ENCODE measurements around the gene DNAJC13. TPM values are rescaled to one million over a fixed set of nuclear protein-coding genes. Genes with fewer than 3 reads are reported as not detected.

The DNAJC13 gene
- total RNA-seq, 1 donor from 2014 or later: 45.0 TPM

GRCh38 chr3:132530624-132531023 lies 113.3 kb downstream of the DNAJC13 start:
- DNase-seq (no peak), ATAC-seq (peak; percentile 46 to 47)
- H3K9me3 ChIP-seq: no peaks in the 10 kb centered on the region
- no peaks in the 10 kb centered on the region for H3K27me3 ChIP-seq (ENCODE audit: low read depth)
- intact Hi-C loops (cut with DNase I): no loop called here
- H3K36me3 ChIP-seq: peaks cover 100% of the 10 kb centered on the region
- TF ChIP-seq CTCF (IDR thresholded peaks at IDR 0.05): no peak
- no peaks in the 10 kb centered on the region for H3K4me1 ChIP-seq
- no peak overlapping the region for H3K4me3 ChIP-seq
- H3K27ac ChIP-seq: no peak overlapping the region

GRCh38 chr3:132535575-132536441 lies 118.5 kb downstream of the DNAJC13 start:
- Histone ChIP-seq H3K36me3 (peaks cover 91% of the 10 kb centered on the region), H3K4me1 (no peaks in the 10 kb centered on the region), H3K27me3 (ENCODE audit: low read depth) (no peaks in the 10 kb centered on the region), H3K27ac (no peak overlapping the region), H3K9me3 (no peaks in the 10 kb centered on the region), H3K4me3 (no peak overlapping the region)
- DNase-seq: no peak
- peak; percentile 68 for TF ChIP-seq CTCF (IDR thresholded peaks at IDR 0.05)
- intact Hi-C loops (cut with DNase I): no loop called here
- ATAC-seq: peak; percentile 71 to 86

- H3K27ac ChIP-seq: no peak overlapping the region
- intact Hi-C loops (cut with DNase I): no loop called here
- no peak overlapping the region for H3K4me3 ChIP-seq
- ATAC-seq (no peak), DNase-seq (no peak)
- H3K27me3 ChIP-seq (ENCODE audit: low read depth): no peaks in the 10 kb centered on the region
- TF ChIP-seq CTCF (IDR thresholded peaks at IDR 0.05): no peak
- H3K9me3 ChIP-seq: no peaks in the 10 kb centered on the region
- no peaks in the 10 kb centered on the region for H3K4me1 ChIP-seq
- H3K36me3 ChIP-seq: peaks cover 85% of the 10 kb centered on the region
These were observed 119.3 kb downstream of the DNAJC13 start for GRCh38 chr3:132536442-132537153.

- intact Hi-C loops (cut with DNase I): no loop called here
- H3K27me3 ChIP-seq (ENCODE audit: low read depth): no peaks in the 10 kb centered on the region
- H3K4me3 ChIP-seq: no peak overlapping the region
- no peaks in the 10 kb centered on the region for H3K4me1 ChIP-seq
- no peak for TF ChIP-seq CTCF (IDR thresholded peaks at IDR 0.05)
- no peak for DNase-seq
- no peak overlapping the region for H3K27ac ChIP-seq
- H3K9me3 ChIP-seq: no peaks in the 10 kb centered on the region
- ATAC-seq: no peak
- H3K36me3 ChIP-seq: peaks cover 78% of the 10 kb centered on the region
These were observed 120.0 kb downstream of the DNAJC13 start for GRCh38 chr3:132537297-132537696.

- H3K9me3 ChIP-seq: no peaks in the 10 kb centered on the region
- H3K36me3 ChIP-seq: peaks cover 70% of the 10 kb centered on the region
- H3K27ac ChIP-seq: no peak overlapping the region
- no peak overlapping the region for H3K4me3 ChIP-seq
- DNase-seq (no peak), ATAC-seq (no peak)
- no peaks in the 10 kb centered on the region for H3K4me1 ChIP-seq
- H3K27me3 ChIP-seq (ENCODE audit: low read depth): no peaks in the 10 kb centered on the region
- TF ChIP-seq CTCF (IDR thresholded peaks at IDR 0.05): no peak
- intact Hi-C loops (cut with DNase I): no loop called here
These were observed 120.8 kb downstream of the DNAJC13 start for GRCh38 chr3:132538072-132538471.
